Adrenal gland (tissue), 5 donors: ENCODE measurements around the gene DOK6.

Source experiments
- POLR2A ChIP-seq, 2 donors: fragments of 450-650 bp; IDR thresholded peaks; one replicate each; pipeline ENCODE4 v1.6.1; 2017; ENCODE audit warnings: antibody characterized with exemption in 2 of 2, mild to moderate bottlenecking in 2 of 2, moderate library complexity in 1 of 2
- TF ChIP-seq, protein P1 (sequence below), 6 experiments: fragments of 450-650 bp in 4 of 6; fragments of 200-600 bp in 2 of 6; sonication (generic) in 1 of 6; IDR thresholded peaks; 1 replicate in 5 of 6; 2 replicates in 1 of 6; pipeline versions ENCODE4 v1.5.1 to v1.8.0; 2016 to 2021; ENCODE audit warnings: antibody characterized with exemption in 6 of 6, mild to moderate bottlenecking in 2 of 6, moderate library complexity in 1 of 6
- donor health status: DM: no; HTN: no; CAD: no.

DNA sequence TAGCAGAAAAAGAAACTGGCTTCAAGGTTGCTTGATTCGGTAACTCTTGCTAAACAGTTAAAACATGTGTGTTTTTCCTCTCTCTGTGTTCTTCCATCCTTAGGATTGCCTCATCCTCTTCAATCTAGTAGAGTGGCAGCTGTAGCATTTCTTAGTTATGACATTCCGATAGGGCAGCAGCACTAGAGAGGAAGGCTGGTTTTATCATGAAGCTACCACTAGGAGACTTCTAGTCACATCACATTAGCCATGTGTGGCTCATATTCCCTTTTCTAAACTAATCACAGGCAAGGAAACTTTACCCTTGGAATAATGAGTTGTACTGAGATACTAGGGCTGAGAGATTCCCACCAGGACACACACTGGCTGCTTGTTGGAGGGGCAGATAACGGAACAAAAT lies 187.6 kb downstream of the DOK6 start:
- TF ChIP-seq, protein P1, sequence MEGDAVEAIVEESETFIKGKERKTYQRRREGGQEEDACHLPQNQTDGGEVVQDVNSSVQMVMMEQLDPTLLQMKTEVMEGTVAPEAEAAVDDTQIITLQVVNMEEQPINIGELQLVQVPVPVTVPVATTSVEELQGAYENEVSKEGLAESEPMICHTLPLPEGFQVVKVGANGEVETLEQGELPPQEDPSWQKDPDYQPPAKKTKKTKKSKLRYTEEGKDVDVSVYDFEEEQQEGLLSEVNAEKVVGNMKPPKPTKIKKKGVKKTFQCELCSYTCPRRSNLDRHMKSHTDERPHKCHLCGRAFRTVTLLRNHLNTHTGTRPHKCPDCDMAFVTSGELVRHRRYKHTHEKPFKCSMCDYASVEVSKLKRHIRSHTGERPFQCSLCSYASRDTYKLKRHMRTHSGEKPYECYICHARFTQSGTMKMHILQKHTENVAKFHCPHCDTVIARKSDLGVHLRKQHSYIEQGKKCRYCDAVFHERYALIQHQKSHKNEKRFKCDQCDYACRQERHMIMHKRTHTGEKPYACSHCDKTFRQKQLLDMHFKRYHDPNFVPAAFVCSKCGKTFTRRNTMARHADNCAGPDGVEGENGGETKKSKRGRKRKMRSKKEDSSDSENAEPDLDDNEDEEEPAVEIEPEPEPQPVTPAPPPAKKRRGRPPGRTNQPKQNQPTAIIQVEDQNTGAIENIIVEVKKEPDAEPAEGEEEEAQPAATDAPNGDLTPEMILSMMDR (IDR thresholded peaks at IDR 0.05): no peak
- no peak for TF ChIP-seq POLR2A (IDR thresholded peaks at IDR 0.05)
